Neural crest cell (in vitro differentiated cells): ENCODE results near the gene CCDC112. TPM values are rescaled to one million over a fixed set of nuclear protein-coding genes. Genes with fewer than 3 reads are reported as not detected.
"Not testable (repeated sequence)": the region's sequence is repeated elsewhere in the genome, so short reads cannot be mapped to it uniquely, and the experiment has no call there.

ENCODE experiments used
- DNase-seq: peaks from one replicate; pipeline ENCODE4 v3.0.0; 2021; ENCODE audit warnings: low read depth, mixed read lengths, low spot score
- H3K27ac Mint-ChIP-seq: one replicate; pipeline ENCODE4 v1.8.0; 2021; ENCODE audit warnings: mild to moderate bottlenecking, mixed read lengths; ENCODE audit not compliant: unreplicated experiment
- H3K27me3 Mint-ChIP-seq: 2 replicates; pipeline ENCODE4 v1.8.0; 2021; ENCODE audit warnings: low read depth, mild to moderate bottlenecking, mixed read lengths
- H3K36me3 Mint-ChIP-seq: 2 replicates; pipeline ENCODE4 v1.8.0; 2021; ENCODE audit warnings: low read depth, mild to moderate bottlenecking, mixed read lengths
- H3K4me1 Mint-ChIP-seq: 2 replicates; pipeline ENCODE4 v1.8.0; 2021; ENCODE audit warnings: mixed read lengths
- H3K4me3 Mint-ChIP-seq: one replicate; pipeline ENCODE4 v1.8.0; 2021; ENCODE audit warnings: mild to moderate bottlenecking, mixed read lengths
- H3K9me3 Mint-ChIP-seq: 2 replicates; pipeline ENCODE4 v1.8.0; 2021; ENCODE audit warnings: mixed read lengths
- CTCF ChIP-seq: fragments of 200-600 bp; sonication (generic); conservative IDR thresholded peaks from 2 replicates; pipeline ENCODE4 v1.5.0; 2021; ENCODE audit warnings: antibody characterized with exemption, mild to moderate bottlenecking
- total RNA-seq: library from RNA; stranded (reverse); gene quantifications from 2 replicates; pipeline ENCODE4 v1.2.1, GENCODE V29; 2021

Gene CCDC112
- total RNA-seq, 1 donor from 2014 or later, result 11.0 TPM

DNA sequence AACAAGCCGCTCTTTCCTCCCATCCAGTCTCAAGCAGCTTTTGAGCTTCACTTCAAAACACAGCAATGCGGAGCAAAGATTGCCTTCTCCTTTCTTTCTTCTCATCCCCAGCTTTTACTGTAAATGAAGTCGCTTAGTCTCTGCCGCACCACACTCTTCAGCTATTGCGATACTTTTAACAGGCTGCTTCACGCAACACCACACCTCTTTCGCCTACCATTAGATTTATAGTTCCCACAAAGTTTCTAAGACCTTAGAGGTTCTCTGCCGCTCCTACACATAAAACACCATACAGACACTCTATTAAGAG is 34.5 kb downstream of the CCDC112 start:
- Mint-ChIP-seq H3K27me3 (no peaks in the 10 kb centered on the region), H3K36me3 (no peaks in the 10 kb centered on the region), H3K4me1 (peaks cover 26% of the 10 kb centered on the region), H3K9me3 (no peaks in the 10 kb centered on the region), H3K27ac (peak overlapping the region; percentile 70), H3K4me3 (peak overlapping the region; percentile 91)
- TF ChIP-seq CTCF, result no peak
- no peak for DNase-seq

DNA sequence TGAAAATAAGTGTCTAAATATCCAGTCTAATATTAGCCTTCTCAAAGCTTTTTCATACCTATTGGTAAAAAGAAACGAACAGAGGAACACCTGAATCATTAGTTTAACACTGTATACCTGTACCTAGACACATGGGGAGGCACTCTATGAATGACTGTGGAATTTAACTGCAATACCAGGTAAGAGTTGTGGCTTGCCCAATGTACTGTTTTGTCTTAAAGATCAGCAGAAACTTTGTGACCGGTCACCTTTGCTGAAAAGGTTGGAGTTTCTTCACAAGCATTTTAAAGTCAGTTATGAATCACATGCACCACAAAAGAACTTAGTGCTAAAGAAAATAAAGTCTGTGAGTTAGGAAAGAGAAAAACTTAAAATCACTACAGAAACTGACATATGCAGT is 36.2 kb downstream of the CCDC112 start:
- no peak for DNase-seq
- Mint-ChIP-seq H3K4me1 (peaks cover 30% of the 10 kb centered on the region), H3K36me3 (no peaks in the 10 kb centered on the region), H3K4me3 (peak overlapping the region; percentile 10), H3K27ac (no peak overlapping the region), H3K27me3 (no peaks in the 10 kb centered on the region), H3K9me3 (no peaks in the 10 kb centered on the region)
- no peak for TF ChIP-seq CTCF

GRCh38 chr5:115257981-115258380 is 38.5 kb downstream of the CCDC112 start:
- DNase-seq, result no peak
- TF ChIP-seq CTCF, result no peak

GRCh38 chr5:115249379-115249778 is 47.1 kb downstream of the CCDC112 start:
- H3K4me3 Mint-ChIP-seq, H3K27ac Mint-ChIP-seq: not testable (repeated sequence)

More at GRCh38 chr5:115257981-115258380, 38.5 kb downstream of the CCDC112 start:
- Mint-ChIP-seq H3K9me3 (no peaks in the 10 kb centered on the region), H3K4me3 (no peak overlapping the region), H3K27ac (no peak overlapping the region), H3K27me3 (no peaks in the 10 kb centered on the region), H3K36me3 (no peaks in the 10 kb centered on the region), H3K4me1 (peaks cover 30% of the 10 kb centered on the region)

DNA sequence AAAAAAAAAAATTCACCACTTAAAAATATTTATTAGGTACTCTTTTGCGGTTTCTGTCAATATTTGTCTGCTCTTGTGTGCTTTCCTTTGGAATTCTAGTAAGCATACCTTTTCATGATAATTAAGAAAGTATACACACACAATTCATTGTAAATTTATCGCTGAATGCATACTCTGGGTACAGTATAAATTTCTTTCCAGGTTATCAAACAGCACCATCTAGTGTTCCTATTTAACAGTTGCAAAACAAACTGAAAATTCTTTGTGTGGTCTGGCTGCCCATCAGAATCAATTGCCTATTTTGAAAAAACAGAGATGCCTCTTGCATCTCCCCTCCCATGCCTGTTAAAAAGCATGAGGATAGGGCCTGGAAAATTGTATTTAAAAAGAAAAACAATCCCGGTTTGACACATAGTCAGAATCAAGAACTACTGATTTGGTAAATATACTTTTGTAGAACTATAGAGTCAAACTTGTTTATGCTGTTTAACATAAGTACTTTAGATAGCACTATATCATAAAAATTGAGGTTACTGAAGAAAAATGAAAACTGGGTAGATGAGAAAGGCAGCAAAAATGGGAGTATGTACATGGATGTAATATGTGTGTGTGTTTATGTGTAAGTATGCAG is 50.0 kb downstream of the CCDC112 start:
- Mint-ChIP-seq H3K4me1 (no peaks in the 10 kb centered on the region), H3K9me3 (no peaks in the 10 kb centered on the region), H3K4me3 (no peak overlapping the region), H3K27ac (no peak overlapping the region), H3K36me3 (peaks cover 3% of the 10 kb centered on the region), H3K27me3 (no peaks in the 10 kb centered on the region)
- DNase-seq, result no peak
- peak; percentile 84 for TF ChIP-seq CTCF

More at GRCh38 chr5:115249379-115249778, 47.1 kb downstream of the CCDC112 start:
- DNase-seq, H3K27me3 Mint-ChIP-seq, H3K36me3 Mint-ChIP-seq, H3K4me1 Mint-ChIP-seq, H3K9me3 Mint-ChIP-seq: not testable (repeated sequence)

DNA sequence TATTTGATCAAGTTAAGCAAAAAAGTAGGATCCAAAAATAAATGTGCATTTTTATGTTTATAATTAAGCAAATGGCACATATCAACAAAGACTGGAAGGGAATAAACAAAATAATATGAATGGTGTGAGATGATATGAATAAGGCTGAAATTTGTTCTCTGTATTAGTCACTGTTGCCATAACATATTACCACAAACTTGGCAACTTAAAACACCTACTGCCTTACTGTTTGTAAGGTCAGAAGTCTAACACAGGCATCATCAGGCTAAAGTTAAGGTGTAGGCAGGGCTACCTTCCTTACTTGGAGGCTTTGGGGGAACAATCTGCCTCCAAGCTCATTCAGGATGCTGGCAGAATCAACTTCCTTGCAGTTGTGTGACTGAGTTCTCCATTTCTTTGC is 53.0 kb downstream of the CCDC112 start:
- no peak for DNase-seq
- no peaks in the 10 kb centered on the region for H3K36me3 Mint-ChIP-seq
- H3K27me3 Mint-ChIP-seq, result no peaks in the 10 kb centered on the region
- H3K9me3 Mint-ChIP-seq, result no peaks in the 10 kb centered on the region
- no peak for TF ChIP-seq CTCF
- H3K27ac Mint-ChIP-seq, result no peak overlapping the region
- H3K4me3 Mint-ChIP-seq, result no peak overlapping the region
- no peaks in the 10 kb centered on the region for H3K4me1 Mint-ChIP-seq
